ENCODE measurements around the gene TMEM129.

DNA sequence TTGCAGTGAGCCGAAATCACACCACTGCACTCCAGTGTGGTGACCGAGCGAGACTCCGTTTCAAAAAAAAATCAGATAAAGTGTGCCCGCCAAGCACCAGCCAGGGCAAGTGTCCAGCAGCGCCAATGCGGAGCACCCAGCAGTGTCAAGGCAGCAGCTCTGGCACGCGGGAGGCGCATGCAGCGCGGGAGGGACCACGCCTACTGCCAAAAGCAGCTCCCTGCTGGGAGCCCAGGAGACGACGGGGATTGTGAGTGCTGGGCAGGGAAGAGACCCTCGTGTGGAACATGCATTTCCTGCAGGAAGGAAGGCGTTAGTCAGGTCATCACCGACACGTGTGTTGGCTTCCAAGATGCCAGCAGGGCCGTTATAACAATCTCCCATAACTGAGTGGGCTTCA is 47.5 kb downstream of the TMEM129 start:
- TF ChIP-seq, protein P1, sequence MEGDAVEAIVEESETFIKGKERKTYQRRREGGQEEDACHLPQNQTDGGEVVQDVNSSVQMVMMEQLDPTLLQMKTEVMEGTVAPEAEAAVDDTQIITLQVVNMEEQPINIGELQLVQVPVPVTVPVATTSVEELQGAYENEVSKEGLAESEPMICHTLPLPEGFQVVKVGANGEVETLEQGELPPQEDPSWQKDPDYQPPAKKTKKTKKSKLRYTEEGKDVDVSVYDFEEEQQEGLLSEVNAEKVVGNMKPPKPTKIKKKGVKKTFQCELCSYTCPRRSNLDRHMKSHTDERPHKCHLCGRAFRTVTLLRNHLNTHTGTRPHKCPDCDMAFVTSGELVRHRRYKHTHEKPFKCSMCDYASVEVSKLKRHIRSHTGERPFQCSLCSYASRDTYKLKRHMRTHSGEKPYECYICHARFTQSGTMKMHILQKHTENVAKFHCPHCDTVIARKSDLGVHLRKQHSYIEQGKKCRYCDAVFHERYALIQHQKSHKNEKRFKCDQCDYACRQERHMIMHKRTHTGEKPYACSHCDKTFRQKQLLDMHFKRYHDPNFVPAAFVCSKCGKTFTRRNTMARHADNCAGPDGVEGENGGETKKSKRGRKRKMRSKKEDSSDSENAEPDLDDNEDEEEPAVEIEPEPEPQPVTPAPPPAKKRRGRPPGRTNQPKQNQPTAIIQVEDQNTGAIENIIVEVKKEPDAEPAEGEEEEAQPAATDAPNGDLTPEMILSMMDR (IDR thresholded peaks at IDR 0.05) = no peak
- no peak for TF ChIP-seq EP300 (IDR thresholded peaks at IDR 0.05)
- TF ChIP-seq POLR2A (IDR thresholded peaks at IDR 0.05) = no peak

Data from ovary (tissue), 3 donors.